GM13977 (cell line): ENCODE results near the gene UNCX.
"Not testable (repeated sequence)": the region's sequence is repeated elsewhere in the genome, so short reads cannot be mapped to it uniquely, and the experiment has no call there.

Experiments used
- DNase-seq: peaks from one replicate; pipeline ENCODE4 v3.0.0; 2012; ENCODE audit warnings: low spot score
- in situ Hi-C: fragments of 300-500 bp; cut with MboI; formaldehyde crosslinking; loops from one replicate; pipeline ENCODE4 v1.12.0; 2022; ENCODE audit warnings: low sequenced_read_pairs, low pct_unique_long_range_greater_than_20kb, mixed read lengths, inconsistent platforms; ENCODE audit not compliant: unreplicated experiment
- TF ChIP-seq, protein P1 (sequence below): IDR thresholded peaks from 2 replicates; pipeline ENCODE4 v1.5.1; 2012; ENCODE audit warnings: mild to moderate bottlenecking, control low read depth; ENCODE audit not compliant: insufficient read depth; ENCODE audit errors: extremely low read depth, missing control alignments

Gene UNCX

DNA sequence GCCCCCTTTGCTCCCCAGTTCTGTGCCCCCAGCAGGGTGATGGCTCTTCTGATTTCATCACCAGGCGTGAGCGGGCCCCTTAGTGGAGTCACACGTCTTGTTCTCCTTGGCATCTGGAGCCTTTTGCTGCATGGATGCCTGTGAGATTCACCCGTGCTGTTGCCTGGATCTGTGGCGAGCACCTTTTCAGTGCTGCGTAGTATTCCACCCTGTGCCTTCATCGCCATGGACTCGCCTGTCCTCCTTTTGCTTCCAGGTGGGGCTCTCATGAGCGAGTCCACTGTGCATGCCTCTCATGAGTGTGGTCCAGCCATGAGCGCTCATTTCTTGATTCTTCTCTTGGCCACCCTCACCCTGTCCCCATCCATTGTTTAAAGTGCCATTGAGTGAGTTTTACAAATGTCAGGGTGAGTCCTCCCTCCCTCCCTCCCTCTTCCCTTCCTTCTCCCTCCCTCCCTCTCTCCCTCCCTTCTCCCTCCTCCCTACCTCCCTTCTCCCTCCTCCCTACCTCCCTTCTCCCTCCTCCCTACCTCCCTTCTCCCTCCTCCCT lies 44.0 kb downstream of the UNCX start:
- in situ Hi-C loops = no loop called here
- DNase-seq = no peak
- TF ChIP-seq, protein P1, sequence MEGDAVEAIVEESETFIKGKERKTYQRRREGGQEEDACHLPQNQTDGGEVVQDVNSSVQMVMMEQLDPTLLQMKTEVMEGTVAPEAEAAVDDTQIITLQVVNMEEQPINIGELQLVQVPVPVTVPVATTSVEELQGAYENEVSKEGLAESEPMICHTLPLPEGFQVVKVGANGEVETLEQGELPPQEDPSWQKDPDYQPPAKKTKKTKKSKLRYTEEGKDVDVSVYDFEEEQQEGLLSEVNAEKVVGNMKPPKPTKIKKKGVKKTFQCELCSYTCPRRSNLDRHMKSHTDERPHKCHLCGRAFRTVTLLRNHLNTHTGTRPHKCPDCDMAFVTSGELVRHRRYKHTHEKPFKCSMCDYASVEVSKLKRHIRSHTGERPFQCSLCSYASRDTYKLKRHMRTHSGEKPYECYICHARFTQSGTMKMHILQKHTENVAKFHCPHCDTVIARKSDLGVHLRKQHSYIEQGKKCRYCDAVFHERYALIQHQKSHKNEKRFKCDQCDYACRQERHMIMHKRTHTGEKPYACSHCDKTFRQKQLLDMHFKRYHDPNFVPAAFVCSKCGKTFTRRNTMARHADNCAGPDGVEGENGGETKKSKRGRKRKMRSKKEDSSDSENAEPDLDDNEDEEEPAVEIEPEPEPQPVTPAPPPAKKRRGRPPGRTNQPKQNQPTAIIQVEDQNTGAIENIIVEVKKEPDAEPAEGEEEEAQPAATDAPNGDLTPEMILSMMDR = no peak

DNA sequence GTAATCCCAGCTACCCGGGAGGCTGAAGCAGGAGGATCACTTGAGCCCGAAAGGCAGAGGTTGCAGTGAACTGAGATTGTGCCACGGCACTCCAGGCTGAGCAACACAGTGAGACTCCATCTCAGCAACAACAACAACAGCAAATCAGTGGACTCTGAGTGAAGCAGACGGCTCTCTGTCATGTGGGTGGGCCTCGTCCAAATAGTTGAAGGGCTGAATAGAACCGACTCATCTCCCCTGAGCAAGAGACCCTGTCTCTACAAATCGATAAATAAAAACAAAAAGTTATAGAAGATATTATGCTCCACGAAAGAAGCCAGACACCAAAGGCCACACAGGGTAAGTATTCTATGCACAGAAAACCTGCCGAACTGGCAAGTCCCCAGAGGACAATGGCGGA lies 45.9 kb downstream of the UNCX start:
- TF ChIP-seq, protein P1 = no peak
- no peak for DNase-seq
- in situ Hi-C loops = no loop called here

DNA sequence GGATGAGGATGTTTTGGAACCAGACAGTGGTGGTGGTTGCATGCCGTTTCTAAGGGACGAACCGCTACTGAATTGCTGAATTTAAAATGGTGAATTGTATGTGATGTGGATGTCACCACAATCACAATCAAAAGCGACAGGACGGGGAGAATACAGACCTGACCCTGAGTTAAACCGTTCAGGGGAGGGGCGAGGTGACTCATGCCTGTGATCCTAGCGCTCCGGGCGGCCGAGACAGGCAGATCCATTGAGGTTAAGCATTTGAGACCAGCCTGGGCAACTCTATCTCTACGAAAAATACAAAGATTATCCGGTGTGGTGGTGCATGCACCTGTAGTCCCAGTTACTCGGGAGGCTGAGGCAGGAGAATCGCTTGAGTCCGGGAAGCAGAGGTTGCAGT lies 46.4 kb downstream of the UNCX start:
- in situ Hi-C loops = no loop called here
- DNase-seq = no peak
- TF ChIP-seq, protein P1 = no peak

DNA sequence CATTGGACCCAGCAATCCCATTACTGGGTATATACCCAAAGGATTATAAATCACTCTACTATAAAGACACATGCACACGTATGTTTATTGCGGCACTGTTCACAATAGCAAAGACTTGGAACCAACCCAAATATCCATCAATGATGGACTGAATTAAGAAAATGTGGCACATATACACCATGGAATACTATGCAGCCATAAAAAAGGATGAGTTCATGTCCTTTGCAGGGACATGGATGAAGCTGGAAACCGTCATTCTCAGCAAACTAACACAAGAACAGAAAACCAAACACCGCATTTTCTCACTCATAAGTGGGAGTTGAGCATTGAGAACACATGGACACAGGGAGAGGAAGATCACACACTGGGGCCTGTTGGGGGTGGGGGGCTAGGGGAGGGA lies 47.2 kb downstream of the UNCX start:
- DNase-seq, in situ Hi-C loops: not testable (repeated sequence)

DNA sequence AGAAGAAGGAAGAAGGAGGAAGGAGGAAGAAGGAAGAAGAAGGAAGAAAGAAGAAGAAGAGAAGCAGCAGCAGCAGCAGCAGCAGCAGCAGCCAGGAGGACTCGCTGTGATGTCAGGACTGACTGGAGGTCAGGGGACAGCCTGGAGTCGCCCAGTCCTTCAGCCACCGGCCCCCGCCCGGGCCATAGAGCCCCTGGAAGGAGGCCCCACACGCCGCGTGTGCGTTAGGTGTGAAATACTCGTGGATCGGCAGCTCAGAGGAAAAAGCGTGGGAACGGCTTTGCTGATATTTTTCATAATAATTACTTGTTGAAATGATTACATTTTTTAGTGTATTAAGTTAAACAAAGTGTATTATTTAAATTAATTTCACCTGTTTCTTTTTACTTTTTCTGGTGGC lies 48.4 kb downstream of the UNCX start:
- TF ChIP-seq, protein P1 = no peak
- in situ Hi-C loops = no loop called here
- no peak for DNase-seq

DNA sequence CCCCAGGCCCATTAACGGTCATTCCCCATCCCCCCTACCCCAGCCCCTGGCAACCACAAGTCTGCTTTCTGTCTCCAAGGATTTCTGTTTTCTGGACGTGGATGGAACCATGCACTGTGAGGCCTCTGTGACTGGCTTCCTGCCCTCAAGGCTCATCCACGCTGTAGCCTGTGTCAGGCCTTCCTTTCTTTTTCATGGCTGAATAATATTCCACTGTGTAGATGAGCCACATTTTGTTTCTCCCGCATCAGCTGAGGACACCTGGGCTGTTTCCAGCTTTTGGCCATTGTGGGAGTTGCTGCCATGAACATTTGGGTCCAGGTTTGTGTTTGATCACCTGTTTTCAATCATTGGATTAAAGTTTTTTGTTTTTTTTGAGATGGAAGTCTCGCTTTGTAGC lies 50.0 kb downstream of the UNCX start:
- in situ Hi-C loops = no loop called here
- DNase-seq = no peak
- TF ChIP-seq, protein P1 = no peak

DNA sequence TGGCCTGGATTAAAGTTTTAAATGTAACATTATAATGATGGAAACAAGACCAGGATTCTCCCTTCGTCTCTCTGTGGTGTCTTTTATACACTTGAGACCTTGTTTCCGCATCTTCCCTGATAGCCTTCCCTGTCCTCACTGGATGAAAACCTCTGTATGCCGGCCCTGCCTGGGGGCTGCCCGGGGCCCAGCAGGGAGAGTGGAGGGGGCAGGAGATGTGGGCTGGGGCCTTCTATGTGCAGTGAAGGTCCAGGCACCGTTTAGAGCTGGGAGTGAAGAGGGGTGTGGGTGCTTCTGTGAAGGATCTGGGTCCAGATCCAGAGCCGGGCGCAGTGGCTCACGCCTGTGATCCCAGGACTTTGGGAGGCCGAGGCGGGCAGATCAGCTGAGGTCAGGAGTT lies 50.7 kb downstream of the UNCX start:
- in situ Hi-C loops = no loop called here
- TF ChIP-seq, protein P1 = no peak
- DNase-seq = no peak
